Activated naive CD4-positive, alpha-beta T cell treated with anti-CD3 and anti-CD28 coated beads, Interleukin-2, amount 50 U/mL, for 16 hours (primary cell): ENCODE measurements around the gene SRBD1.

Source experiments
- DNase-seq: peaks from one replicate; pipeline ENCODE4 v3.0.0-alpha.2; 2020

Gene SRBD1

GRCh38 chr2:45611020-45611859 is at the start of gene SRBD1:
TSS of gene SRBD1 (minus strand) at chr2:45611267. CDS start at chr2:45605441, 5,826 bp downstream.
- DNase-seq, result peak; percentile 89

- no peak for DNase-seq
These were observed 43.2 kb upstream of the SRBD1 start for GRCh38 chr2:45654250-45654649.

GRCh38 chr2:45653122-45653913 is 42.3 kb upstream of the SRBD1 start:
- no peak for DNase-seq

- DNase-seq, result peak; percentile 32
These were observed 41.3 kb upstream of the SRBD1 start for GRCh38 chr2:45652090-45653031.

GRCh38 chr2:45651415-45652089 is 40.5 kb upstream of the SRBD1 start, which contains the start of gene PRKCE:
TSS of gene PRKCE (plus strand) at chr2:45651675.
- peak; percentile 64 for DNase-seq

- peak; percentile 90 for DNase-seq
These were observed 39.9 kb upstream of the SRBD1 start for GRCh38 chr2:45650851-45651414.

GRCh38 chr2:45649858-45650811 is 39.1 kb upstream of the SRBD1 start:
- DNase-seq, result peak; percentile 63

- DNase-seq, result no peak
These were observed 38.4 kb upstream of the SRBD1 start for GRCh38 chr2:45649462-45649857.

GRCh38 chr2:45648636-45649035 is 37.6 kb upstream of the SRBD1 start:
- no peak for DNase-seq

- no peak for DNase-seq
These were observed 37.0 kb upstream of the SRBD1 start for GRCh38 chr2:45647986-45648520.

- DNase-seq, result no peak
These were observed 36.3 kb upstream of the SRBD1 start for GRCh38 chr2:45647356-45647755.

- DNase-seq, result no peak
These were observed 35.2 kb upstream of the SRBD1 start for GRCh38 chr2:45646289-45646688.

GRCh38 chr2:45643543-45644542 is 32.8 kb upstream of the SRBD1 start:
- DNase-seq, result peak; percentile 75

- DNase-seq, result no peak
These were observed 32.0 kb upstream of the SRBD1 start for GRCh38 chr2:45643095-45643494.

- DNase-seq, result no peak
These were observed 29.5 kb upstream of the SRBD1 start for GRCh38 chr2:45640576-45640975.

- no peak for DNase-seq
These were observed 26.4 kb upstream of the SRBD1 start for GRCh38 chr2:45637440-45637839.

GRCh38 chr2:45636008-45636407 is 24.9 kb upstream of the SRBD1 start:
- no peak for DNase-seq

- no peak for DNase-seq
These were observed 23.2 kb upstream of the SRBD1 start for GRCh38 chr2:45634223-45634622.

GRCh38 chr2:45631955-45632354 is 20.9 kb upstream of the SRBD1 start:
- no peak for DNase-seq
